Aorta (tissue), 5 donors: ENCODE measurements around the gene FHIT. TPM values are rescaled to one million over a fixed set of nuclear protein-coding genes. Genes with fewer than 3 reads are reported as not detected.

Source experiments
- ATAC-seq: fragments of 200-7000 bp; cut with Tn5 transposase; one replicate; pipeline ENCODE4 v1.9.1; 2022; ENCODE audit warnings: moderate library complexity; ENCODE audit not compliant: low FRiP score
- DNase-seq, 2 donors: peaks; one replicate each; pipeline ENCODE4 v3.0.0-alpha.2; 2020
- H3K27ac ChIP-seq, 2 donors: one replicate each; pipeline ENCODE4 v1.5.1; 2013; ENCODE audit warnings: low read length in 2 of 2, mild to moderate bottlenecking in 2 of 2, moderate library complexity in 2 of 2, control low read depth in 1 of 2, inconsistent platforms in 1 of 2, low read depth in 1 of 2
- H3K27me3 ChIP-seq, 2 donors: one replicate each; pipeline ENCODE4 v1.6.1; 2013; ENCODE audit warnings: control low read depth in 1 of 2, low read length in 1 of 2, mild to moderate bottlenecking in 1 of 2, moderate library complexity in 1 of 2; ENCODE audit not compliant: insufficient read depth in 2 of 2, control insufficient read depth in 1 of 2
- H3K36me3 ChIP-seq, 2 donors: one replicate each; pipeline ENCODE4 v1.6.1; 2013; ENCODE audit warnings: control low read depth in 1 of 2, low read length in 1 of 2, mild to moderate bottlenecking in 1 of 2; ENCODE audit not compliant: insufficient read depth in 2 of 2, control insufficient read depth in 1 of 2
- H3K4me1 ChIP-seq, 2 donors: one replicate each; pipeline ENCODE4 v1.6.1; 2013; ENCODE audit warnings: low read length in 2 of 2, control low read depth in 1 of 2, mild to moderate bottlenecking in 1 of 2, moderate library complexity in 1 of 2; ENCODE audit not compliant: insufficient read depth in 2 of 2, control insufficient read depth in 1 of 2
- H3K4me3 ChIP-seq, 2 donors: one replicate each; pipeline ENCODE4 v1.5.1; 2013; ENCODE audit warnings: low read length in 2 of 2, control low read depth in 1 of 2, mild to moderate bottlenecking in 1 of 2
- H3K9me3 ChIP-seq: one replicate; pipeline ENCODE4 v1.6.1; 2013; ENCODE audit warnings: mild to moderate bottlenecking, low read length; ENCODE audit not compliant: control insufficient read depth
- WGBS, 2 donors: extraction: QIAGEN DNeasy Blood & Tissue Kit; methylation state at CpG; one replicate each; pipeline ENCODE4 v1.1.7; 2013; 5-methylcytosine and 5-hydroxymethylcytosine counted together
- intact Hi-C, 2 donors: fragments of 100-400 bp; cut with DNase I; formaldehyde crosslinking; loops; one replicate each; pipeline versions ENCODE4 v1.14.2 to v1.15.0; 2022
- polyA plus RNA-seq, 2 donors: library from polyadenylated mRNA; stranded (reverse); fragments of 200-250 nt; gene quantifications; one replicate each; pipeline ENCODE4 v1.2.3, GENCODE V29; 2013
- total RNA-seq, 2 donors: library from RNA; stranded (reverse); fragmentation: NEBNext Ultra II Directional; extraction: Animal tissue kit (Norgen Biotek cat#: 25700); gene quantifications; one replicate each; pipeline ENCODE4 v1.2.1, GENCODE V29; 2021
- donor health status: healthy with polysubstance abuse.
- donor health status: Bipolar disorder and iron deficiency.
- donor health status: DM: no; HTN: no; CAD: no.
- donor health status: DM: no; HTN: no; CAD: no.
- donor health status: DM: yes; HTN: yes; CAD: no.

Gene FHIT
- total and polyA plus RNA-seq, 4 donors, result 1.1 to 9.2 (median 3.0) TPM

- Histone ChIP-seq H3K9me3 (peaks cover 3% of the 10 kb centered on the region), H3K27ac (no peak overlapping the region), H3K36me3 (no peaks in the 10 kb centered on the region), H3K4me3 (no peak overlapping the region), H3K4me1 (no peaks in the 10 kb centered on the region), H3K27me3 (no peaks in the 10 kb centered on the region)
- WGBS, 2 donors, result 0 to 48% methylated on average over 1 of the region's 1 CpG
- intact Hi-C loops, result no loop called here
- no peak for DNase-seq
- no peak for ATAC-seq
These were observed 142.8 kb downstream of the FHIT start for GRCh38 chr3:61108247-61109019.

- WGBS, 2 donors, result 90 to 92% methylated on average over 3 of the region's 3 CpGs
These were observed 156.6 kb downstream of the FHIT start for GRCh38 chr3:61094608-61095007.

GRCh38 chr3:61093364-61093763 is 157.9 kb downstream of the FHIT start:
- Histone ChIP-seq H3K27me3 (no peaks in the 10 kb centered on the region), H3K36me3 (no peaks in the 10 kb centered on the region), H3K9me3 (no peaks in the 10 kb centered on the region), H3K4me3 (no peak overlapping the region), H3K27ac (no peak overlapping the region), H3K4me1 (no peaks in the 10 kb centered on the region)
- no peak for ATAC-seq
- WGBS, 2 donors, result 83 to 85% methylated on average over 2 of the region's 2 CpGs
- intact Hi-C loops, result no loop called here
- DNase-seq, result no peak

More at GRCh38 chr3:61094608-61095007, 156.6 kb downstream of the FHIT start:
- intact Hi-C loops, result no loop called here
- ATAC-seq (no peak), DNase-seq (no peak)
- no peaks in the 10 kb centered on the region for H3K36me3 ChIP-seq
- no peaks in the 10 kb centered on the region for H3K4me1 ChIP-seq
- H3K27me3 ChIP-seq, result no peaks in the 10 kb centered on the region
- no peak overlapping the region for H3K27ac ChIP-seq
- H3K4me3 ChIP-seq, result no peak overlapping the region
- H3K9me3 ChIP-seq, result peaks cover 1% of the 10 kb centered on the region

- Histone ChIP-seq H3K27me3 (no peaks in the 10 kb centered on the region), H3K4me3 (no peak overlapping the region), H3K27ac (no peak overlapping the region), H3K4me1 (no peaks in the 10 kb centered on the region), H3K36me3 (no peaks in the 10 kb centered on the region), H3K9me3 (no peaks in the 10 kb centered on the region)
- intact Hi-C loops, result no loop called here
- ATAC-seq (no peak), DNase-seq (no peak)
- 55 to 59% methylated on average over 4 of the region's 4 CpGs for WGBS, 2 donors
These were observed 158.4 kb downstream of the FHIT start for GRCh38 chr3:61092870-61093269.

- H3K9me3 ChIP-seq, result no peaks in the 10 kb centered on the region
- ATAC-seq, result no peak
- H3K4me1 ChIP-seq, result no peaks in the 10 kb centered on the region
- DNase-seq, result no peak
- no peaks in the 10 kb centered on the region for H3K36me3 ChIP-seq
- no peak overlapping the region for H3K4me3 ChIP-seq
- WGBS, 2 donors, result 47 to 49% methylated on average over 6 of the region's 6 CpGs
- H3K27me3 ChIP-seq, result no peaks in the 10 kb centered on the region
- H3K27ac ChIP-seq, result no peak overlapping the region
- intact Hi-C loops, result no loop called here
These were observed 160.7 kb downstream of the FHIT start for GRCh38 chr3:61090389-61091169.

- Histone ChIP-seq H3K27ac (no peak overlapping the region), H3K36me3 (no peaks in the 10 kb centered on the region), H3K4me3 (no peak overlapping the region), H3K9me3 (no peaks in the 10 kb centered on the region), H3K4me1 (no peaks in the 10 kb centered on the region), H3K27me3 (no peaks in the 10 kb centered on the region)
- intact Hi-C loops, result no loop called here
- 96 to 100% methylated on average over 2 of the region's 2 CpGs for WGBS, 2 donors
- ATAC-seq (no peak), DNase-seq (no peak)
These were observed 163.8 kb downstream of the FHIT start for GRCh38 chr3:61087465-61087864.

GRCh38 chr3:61081554-61081953 is 169.7 kb downstream of the FHIT start:
- DNase-seq, result no peak
- Histone ChIP-seq H3K4me3 (no peak overlapping the region), H3K36me3 (no peaks in the 10 kb centered on the region), H3K27me3 (peaks cover 0 to 1% of the 10 kb centered on the region in 2 donors), H3K4me1 (peaks cover 0 to 4% of the 10 kb centered on the region in 2 donors), H3K27ac (no peak overlapping the region), H3K9me3 (no peaks in the 10 kb centered on the region)
- intact Hi-C loops, result no loop called here
- 94 to 95% methylated on average over 3 of the region's 3 CpGs for WGBS, 2 donors
- ATAC-seq, result no peak

GRCh38 chr3:61080737-61081445 is 170.4 kb downstream of the FHIT start:
- H3K27me3 ChIP-seq, result peaks cover 0 to 1% of the 10 kb centered on the region in 2 donors
- intact Hi-C loops, result no loop called here
- 25 to 39% methylated on average over 5 of the region's 5 CpGs for WGBS, 2 donors

More at GRCh38 chr3:61080737-61081445, 170.4 kb downstream of the FHIT start:
- Histone ChIP-seq H3K4me3 (no peak overlapping the region), H3K27ac (no peak overlapping the region), H3K36me3 (no peaks in the 10 kb centered on the region), H3K9me3 (no peaks in the 10 kb centered on the region), H3K4me1 (peaks cover 0 to 4% of the 10 kb centered on the region in 2 donors)
- ATAC-seq (no peak), DNase-seq (no peak)
